NCI-H1694 (cell line): ENCODE measurements around the gene HELZ.

Experiments used
- DNase-seq: peaks from one replicate; lab custom pipeline; 2025; lab: John Stamatoyannopoulos, UW

Gene HELZ

GRCh38 chr17:67078292-67078691, 166.7 kb downstream of the HELZ start:
- no peak for DNase-seq

DNA sequence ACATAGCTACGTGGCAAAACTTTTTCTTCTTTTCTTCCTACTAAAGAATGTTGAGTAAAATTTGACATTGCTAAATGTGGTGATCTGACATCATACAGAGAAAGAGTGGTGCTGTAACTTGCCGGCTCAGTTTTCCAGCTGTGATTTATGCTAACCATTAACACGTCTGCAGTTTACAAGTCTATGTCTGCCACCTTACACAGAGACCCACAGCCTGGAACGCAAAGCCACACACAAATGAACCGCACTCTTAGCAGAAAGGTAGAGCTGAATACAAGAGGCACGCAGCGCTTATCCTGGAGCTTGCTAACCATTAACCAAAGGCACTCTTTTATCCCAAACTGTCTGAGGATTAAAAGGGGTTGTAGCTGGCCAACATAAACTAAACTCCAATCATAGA, 168.7 kb downstream of the HELZ start:
- DNase-seq, result no peak

- DNase-seq, result no peak
Observed at GRCh38 chr17:67074781-67075180, 170.2 kb downstream of the HELZ start.

GRCh38 chr17:67072885-67073284, 172.1 kb downstream of the HELZ start:
- DNase-seq, result no peak

GRCh38 chr17:67071595-67071994, 173.4 kb downstream of the HELZ start:
- DNase-seq, result no peak

DNA sequence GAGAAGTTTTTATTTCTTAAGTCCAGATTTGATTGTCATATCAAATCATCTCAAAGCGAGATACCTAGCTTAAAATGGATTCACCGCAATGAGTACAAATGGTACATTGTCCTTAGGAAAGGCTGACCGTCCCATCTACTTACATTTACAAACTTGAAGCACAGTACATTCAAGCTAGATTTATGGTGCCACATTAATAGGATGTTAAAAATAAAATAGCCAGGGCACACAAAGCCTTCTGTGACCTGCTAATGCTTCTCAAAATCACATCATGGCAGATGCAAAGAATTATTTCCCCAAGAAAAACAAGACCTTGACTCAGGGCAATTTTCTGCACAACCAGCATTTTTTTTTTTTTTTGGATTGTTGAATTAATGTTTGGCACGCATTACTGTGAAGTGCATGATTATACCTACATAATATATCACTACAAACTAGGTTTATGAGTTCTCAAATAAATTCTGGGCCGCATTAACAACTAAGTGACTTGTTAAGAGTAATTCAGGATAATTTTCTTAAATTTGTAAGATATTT, 175.3 kb downstream of the HELZ start:
- no peak for DNase-seq

DNA sequence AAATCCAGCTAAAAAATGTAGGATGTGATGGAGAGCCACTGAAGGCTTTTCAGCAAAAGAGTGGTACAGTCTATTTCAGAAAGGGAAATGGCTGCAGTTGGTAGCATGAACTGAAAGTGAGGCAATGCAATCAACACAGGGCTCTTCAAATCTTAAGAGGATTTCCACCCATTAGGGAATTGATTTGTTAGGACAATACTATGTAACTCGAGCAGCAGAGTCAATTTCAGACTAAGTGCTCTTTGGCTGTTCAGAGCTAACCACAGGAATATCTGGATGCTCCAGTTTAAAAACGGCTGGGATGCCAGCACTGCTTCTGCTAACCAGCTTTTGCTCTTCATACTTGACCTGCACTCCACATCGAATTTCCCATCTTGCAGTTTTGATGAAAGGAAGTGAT, 176.0 kb downstream of the HELZ start:
- no peak for DNase-seq

GRCh38 chr17:67067571-67068482, 177.2 kb downstream of the HELZ start:
- DNase-seq, result no peak

GRCh38 chr17:67066717-67067116, 178.3 kb downstream of the HELZ start:
- DNase-seq, result no peak

DNA sequence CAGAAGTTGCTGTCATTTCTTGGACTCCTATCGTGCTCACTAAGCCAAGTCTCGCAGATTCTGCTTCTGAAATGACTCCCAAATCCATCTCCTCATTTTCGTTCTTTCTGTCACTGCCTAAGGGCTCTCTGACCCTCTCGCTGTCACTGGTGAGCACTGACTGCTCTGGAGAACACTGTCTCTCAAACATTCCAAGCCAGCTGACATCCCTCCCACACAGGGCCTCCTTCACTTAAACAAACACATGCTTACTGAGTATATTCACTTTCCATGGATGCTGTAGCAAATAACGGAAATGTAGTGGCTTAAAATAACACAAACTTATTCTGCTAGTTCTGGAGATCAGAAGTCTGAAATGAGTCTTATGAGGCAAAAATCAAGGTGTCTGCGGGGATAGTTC, 181.9 kb downstream of the HELZ start:
- no peak for DNase-seq

DNA sequence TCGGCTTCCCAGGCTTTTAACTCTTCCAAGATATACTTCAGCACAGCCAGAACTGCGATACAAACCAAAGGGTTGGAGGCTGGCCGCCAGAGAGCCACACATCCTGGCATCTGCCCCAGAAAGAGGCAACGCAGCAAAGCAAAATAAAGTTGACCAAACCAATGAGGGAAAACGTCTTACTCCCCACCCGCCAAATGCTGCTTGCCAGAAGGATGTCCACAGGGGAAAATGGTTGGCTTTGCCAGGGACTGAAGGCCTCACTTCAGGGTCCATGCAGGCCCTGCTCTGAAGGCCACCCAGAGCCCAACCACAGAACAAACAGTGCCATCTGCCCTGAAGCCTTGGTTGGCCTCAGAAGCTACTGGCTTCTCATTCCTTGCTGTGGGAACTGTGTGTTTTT, 185.6 kb downstream of the HELZ start:
- no peak for DNase-seq

- no peak for DNase-seq
Observed at GRCh38 chr17:67058036-67058435, 187.0 kb downstream of the HELZ start.

DNA sequence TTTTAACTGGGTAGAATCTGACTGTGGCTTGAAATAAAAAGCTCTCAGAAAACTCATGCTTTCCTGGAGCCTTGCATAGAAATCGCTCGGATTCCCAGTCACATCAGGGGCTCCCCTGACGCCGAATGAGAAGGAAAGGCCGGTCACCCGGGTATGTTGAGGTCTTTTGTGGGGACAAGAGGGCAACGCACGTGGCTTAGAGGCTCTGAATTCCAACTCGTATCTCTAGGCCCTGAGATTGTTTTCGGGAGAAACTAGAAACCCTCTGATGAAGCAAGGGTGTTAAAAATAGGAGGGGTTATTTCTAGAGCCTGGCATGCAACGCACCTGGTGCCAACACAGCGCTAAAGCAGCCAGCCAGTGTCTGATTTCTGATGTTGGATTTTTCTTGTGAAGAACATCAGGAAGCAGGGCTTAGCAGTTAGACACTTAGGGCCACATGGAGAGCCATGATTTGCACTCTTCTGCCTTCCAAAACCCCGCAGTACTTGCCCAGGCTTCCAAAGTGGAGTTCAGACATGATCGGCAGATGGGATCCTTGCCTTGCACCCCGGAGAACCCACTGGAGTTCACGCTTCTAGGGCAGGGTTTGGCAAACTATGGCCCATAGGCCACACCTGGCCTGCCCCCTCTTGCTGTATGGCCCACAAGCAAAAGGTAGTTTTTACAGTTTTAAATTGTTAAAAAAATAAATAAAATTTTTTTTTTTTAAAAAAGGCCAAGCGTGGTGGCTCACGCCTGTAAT, 188.1 kb downstream of the HELZ start:
- DNase-seq, result no peak

DNA sequence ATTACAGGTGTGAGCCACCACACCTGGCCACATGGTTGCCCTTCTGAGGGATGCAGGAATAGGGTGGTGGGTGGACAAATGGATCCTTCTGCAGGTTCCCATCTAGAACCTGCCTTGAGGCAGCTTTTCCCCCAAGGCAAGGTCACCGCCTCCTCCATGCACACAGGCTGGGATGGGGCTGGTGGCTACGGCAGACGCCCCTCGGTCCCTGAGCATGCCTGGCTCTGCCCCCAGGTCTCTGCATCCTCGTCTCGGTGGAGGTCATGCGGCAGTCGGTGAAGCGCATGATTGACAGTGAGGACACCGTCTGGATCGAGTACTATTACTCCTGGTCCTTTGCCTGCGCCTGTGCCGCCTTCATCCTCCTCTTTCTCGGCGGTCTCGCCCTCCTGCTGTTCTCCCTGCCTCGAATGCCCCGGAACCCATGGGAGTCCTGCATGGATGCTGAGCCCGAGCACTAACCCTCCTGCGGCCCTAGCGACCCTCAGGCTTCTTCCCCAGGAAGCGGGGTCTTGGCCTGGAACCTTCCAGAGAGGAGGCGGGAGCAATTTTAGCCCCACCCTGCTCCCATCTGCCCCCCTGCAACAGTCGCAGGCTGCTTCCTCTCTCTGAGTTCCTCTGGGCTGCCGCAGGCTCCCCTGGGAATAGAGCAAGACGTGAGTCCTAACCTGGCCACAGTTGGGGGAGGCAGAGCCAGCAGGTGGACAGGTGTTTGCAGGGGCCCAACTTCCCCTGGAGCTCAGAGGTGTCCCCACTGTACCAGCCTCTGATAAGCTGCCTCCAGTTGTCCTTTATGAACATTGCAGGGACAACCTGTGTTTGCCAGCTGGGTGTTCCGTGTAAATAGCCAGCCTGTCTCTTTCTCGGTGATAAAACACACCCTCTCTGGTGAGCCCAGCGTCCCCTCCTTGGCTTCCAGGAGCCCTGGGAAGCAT, 188.9 kb downstream of the HELZ start:
- no peak for DNase-seq

DNA sequence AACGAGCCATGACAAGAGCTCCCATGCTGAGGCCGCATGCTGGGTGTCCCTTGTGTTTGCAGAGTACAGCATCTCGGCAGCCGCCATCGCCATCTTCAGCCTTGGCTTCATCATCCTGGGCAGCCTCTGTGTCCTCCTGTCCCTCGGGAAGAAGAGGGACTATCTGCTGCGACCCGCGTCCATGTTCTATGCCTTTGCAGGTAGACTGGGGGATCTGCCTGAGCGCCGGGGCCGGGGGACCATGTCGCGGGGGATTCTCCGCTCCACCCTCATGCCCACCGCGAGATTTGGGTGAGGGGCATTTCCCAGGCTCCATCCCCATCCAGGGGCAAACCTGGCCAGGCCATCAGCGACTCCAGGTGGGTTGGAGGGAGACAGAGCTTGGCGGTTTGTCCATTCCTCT, 190.0 kb downstream of the HELZ start:
- DNase-seq, result no peak

DNA sequence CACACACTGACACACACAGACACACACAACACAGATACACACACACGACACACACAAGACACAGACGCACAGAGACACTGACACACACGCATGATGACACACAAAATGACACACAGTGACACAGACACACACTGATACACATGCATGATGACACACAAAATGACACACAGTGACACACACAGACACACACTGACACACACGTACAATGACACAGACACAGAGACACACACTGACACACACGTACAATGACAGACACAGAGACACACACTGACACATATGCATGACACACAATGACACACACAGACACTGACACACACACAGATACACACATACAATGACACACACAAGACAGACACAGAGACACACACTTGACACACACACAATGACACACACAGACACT, 190.4 kb downstream of the HELZ start:
- DNase-seq, result no peak

DNA sequence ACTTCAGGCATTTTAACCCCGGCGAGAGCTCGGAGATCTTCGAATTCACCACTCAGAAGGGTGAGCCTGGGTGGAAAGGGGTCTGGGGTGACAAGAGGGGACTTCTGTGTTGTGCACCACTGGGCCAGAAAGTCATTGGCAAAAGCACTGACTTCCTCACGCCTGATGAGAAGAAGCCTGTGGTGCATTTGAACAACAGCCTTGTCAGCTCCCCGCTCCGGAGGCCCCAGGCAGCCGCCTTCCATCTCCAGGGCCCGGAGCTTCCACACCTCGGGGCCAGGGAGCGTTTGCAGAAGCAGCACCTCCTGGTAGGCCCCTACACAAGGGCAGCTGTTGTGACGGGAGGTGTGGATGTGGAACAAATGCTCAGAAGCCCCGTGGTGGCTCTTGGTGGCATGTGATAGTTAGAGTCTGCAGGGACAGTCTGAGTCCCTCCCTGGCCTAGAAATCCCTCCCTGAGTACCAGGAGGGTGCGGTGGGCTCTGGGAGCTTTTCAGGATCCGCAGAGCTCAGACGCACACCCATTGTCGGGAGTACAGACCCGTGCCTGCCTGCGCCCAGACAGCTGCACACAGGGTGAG, 190.9 kb downstream of the HELZ start:
- DNase-seq, result no peak

DNA sequence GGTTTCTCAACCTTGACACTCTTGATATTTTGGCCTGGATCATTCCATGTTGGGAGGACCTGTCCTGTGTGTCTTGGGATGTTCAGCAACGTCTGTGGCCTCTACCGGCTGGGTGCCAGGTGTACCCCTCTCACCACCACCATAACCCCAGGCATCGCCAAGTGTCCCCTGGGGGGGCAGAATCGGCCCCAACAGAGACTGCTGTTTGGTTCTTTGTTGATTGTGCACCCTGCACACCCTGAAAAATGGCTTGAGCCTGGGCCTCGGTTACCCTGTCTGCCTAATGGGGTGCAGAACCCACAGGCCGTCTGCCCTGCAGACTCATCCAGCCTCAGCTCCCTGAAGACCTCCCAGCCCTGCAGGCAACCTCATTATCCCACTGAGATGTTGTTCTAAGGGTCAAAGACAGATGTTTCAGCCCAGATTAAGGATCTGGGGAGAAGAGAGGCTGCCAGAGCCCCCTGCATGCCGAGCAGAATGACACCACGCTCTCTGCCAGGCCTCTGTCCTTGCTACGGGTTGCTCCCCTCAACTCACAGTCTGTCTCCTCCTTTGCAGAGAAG, 191.5 kb downstream of the HELZ start:
- no peak for DNase-seq

- DNase-seq, result no peak
Observed at GRCh38 chr17:67052720-67053437, 192.1 kb downstream of the HELZ start.

- no peak for DNase-seq
Observed at GRCh38 chr17:67051837-67052236, 193.2 kb downstream of the HELZ start.

GRCh38 chr17:67051155-67051538, 193.8 kb downstream of the HELZ start:
- no peak for DNase-seq
